Hindlimb muscle (tissue), 1 donor: Measurements from ENCODE around the gene SUMF1. TPM values are rescaled to one million over a fixed set of nuclear protein-coding genes. Genes with fewer than 3 reads are reported as not detected.
"Not testable (repeated sequence)": the region's sequence is repeated elsewhere in the genome, so short reads cannot be mapped to it uniquely, and the experiment has no call there.

ENCODE experiments used
- DNase-seq: peaks from one replicate; pipeline ENCODE4 v3.0.0-alpha.2; 2013
- polyA plus RNA-seq: library from polyadenylated mRNA; unstranded; fragments of 120-200 nt; gene quantifications from one replicate; pipeline ENCODE4 v1.2.1, GENCODE V29; 2013; ENCODE audit not compliant: insufficient read length

Gene SUMF1
- polyA plus RNA-seq, 1 donor, result 15.5 TPM

DNA sequence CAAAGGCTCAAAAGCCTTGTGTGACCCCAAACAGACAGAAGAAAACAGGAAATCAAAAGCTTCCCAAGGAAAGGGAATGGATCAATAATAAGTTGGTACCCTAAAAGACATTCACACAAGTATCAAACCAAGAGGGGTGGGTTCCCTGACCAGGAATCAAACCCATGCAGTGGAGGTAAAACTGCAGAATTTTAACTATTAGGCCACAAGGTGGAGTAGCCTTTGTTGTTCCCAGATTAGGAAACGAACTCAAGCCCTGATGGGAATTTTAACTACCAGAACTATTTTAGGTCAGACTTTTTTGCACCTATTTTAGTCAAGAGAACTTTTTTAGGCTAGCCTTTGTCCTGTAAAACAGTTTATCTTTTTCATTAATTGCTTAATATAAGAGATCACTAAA is 132.5 kb downstream of the SUMF1 start:
- no peak for DNase-seq

- DNase-seq, result no peak
Observed at GRCh38 chr3:4332991-4333390, 134.1 kb downstream of the SUMF1 start.

DNA sequence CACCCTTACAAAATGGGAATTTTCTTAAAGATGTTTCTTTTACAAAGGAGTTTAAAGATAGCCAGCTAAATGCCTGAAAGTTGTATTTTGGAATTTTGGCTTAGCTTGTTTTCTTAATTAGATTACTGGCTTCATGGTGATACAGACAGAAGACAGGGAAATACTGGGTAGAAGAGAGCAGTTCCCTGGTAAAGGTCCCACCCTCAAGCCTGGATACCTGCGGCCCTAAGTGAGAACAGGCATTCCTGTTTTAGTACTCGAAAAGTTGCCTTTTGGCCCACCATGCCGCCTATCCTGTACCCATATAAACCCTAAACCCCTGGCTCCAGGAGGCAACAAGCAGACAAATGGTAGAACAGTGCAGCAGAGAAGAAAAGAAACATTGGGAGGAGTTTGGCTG is 134.5 kb downstream of the SUMF1 start:
- DNase-seq, result no peak

- no peak for DNase-seq
Observed at GRCh38 chr3:4332111-4332510, 135.0 kb downstream of the SUMF1 start.

DNA sequence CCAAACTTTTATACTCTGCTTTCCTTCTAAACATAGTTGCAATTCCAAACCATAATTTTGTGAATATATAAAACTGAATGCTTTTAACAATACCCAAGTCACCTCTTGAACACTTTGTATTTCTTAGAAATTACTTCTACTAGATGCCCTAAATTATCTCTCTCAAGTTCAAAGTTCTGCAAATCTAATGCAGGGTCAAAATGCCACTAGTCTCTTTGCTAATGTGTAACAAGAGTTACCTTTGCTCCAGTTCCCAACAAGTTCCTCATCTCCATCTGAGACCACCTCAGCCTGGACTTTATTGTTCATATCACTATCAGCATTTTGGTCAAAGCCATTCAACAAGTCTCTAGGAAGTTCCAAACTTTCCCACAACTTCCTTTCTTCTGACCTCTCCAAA is 137.3 kb downstream of the SUMF1 start:
- not testable (repeated sequence) for DNase-seq

- DNase-seq, result no peak
Observed at GRCh38 chr3:4326868-4327267, 140.2 kb downstream of the SUMF1 start.

- DNase-seq, result no peak
Observed at GRCh38 chr3:4323246-4324027, 143.6 kb downstream of the SUMF1 start.

GRCh38 chr3:4322635-4323034 is 144.4 kb downstream of the SUMF1 start:
- DNase-seq, result no peak

- no peak for DNase-seq
Observed at GRCh38 chr3:4321732-4322131, 145.3 kb downstream of the SUMF1 start.

DNA sequence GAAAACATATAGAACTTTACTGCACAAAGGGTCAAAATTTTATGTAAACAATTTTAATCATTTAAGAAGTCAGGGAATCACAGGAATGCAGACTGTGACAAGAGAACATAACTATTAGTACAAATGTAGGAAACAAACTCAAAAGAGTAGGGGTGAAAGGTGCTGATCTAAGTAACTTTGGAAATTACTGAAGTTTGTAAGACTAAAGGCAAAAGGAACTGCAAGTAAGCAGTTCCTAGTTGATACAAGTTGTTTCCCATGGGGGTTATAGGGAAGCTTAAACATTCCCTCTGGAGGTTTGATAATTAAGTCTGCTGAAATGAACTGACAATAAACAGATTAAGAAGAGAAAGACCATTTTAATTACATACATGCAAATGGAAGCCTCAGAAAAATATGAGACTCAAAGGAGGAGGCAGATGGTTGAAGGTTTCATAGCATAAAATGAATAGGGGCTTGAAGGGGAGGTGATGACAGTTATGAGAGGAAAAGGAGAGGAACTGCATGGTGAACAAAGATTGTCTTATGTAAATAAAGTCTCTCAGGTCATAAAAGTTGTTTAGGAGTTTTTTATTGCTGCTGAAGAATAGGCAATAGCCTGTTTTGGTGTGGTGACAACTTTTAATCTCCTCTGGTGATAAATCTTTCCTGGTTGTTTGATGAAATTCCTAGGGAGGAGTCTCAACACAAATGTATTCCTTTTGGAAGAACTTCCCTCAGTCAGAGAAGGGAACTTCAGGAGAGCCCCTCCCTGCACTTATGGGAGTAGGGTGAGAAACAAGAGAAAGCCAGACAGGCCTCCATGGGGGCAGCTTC is 146.8 kb downstream of the SUMF1 start:
- no peak for DNase-seq

GRCh38 chr3:4314688-4315087 is 152.4 kb downstream of the SUMF1 start:
- no peak for DNase-seq

DNA sequence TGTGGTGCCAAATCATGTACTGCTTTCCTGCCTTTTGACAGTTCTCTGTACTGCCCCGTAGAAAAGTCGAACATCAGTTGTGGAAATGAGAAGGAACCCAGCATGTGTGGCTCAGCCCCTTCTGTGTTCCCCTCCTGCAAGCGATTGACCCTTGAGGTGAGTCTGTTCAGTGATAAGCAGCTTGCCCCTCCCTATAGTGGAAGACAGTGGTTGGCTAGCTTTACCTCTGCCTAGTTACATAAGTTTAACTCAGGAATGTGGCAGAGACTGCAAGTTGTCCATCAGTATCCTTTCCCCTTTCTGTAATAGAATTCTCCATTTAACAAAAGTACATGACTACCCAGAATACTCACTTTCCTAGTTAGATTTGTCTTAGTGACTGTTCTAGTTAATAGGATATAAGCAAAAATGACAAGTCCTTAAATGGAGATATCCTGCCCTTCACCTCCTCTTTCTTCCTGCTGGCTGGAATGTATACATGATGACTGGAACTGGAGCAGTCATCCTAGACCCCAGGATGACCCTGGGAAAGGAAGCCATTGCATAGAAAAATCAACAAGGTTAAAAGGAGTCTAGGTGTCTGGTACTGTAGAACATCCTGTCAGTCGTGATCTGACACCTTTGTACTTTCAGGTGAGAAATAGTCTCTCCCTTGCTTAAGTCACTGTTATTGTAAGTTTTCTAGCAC is 153.3 kb downstream of the SUMF1 start:
- DNase-seq, result no peak

GRCh38 chr3:4311496-4311895 is 155.6 kb downstream of the SUMF1 start:
- no peak for DNase-seq

Other genes starting within 250 kb of the SUMF1 start
- gene SETMAR, start 163.9 kb downstream of the SUMF1 start, polyA plus RNA-seq, result 14.9 TPM
- gene ITPR1, start 26.1 kb upstream of the SUMF1 start, polyA plus RNA-seq, result 16.7 TPM